ENCODE results near the gene ELOVL5. TPM values are rescaled to one million over a fixed set of nuclear protein-coding genes. Genes with fewer than 3 reads are reported as not detected.

Gene ELOVL5
- total and polyA plus RNA-seq, 2 experiments from 2014 or later, result 83.3 to 180 TPM

GRCh38 chr6:53311586-53311935, 37.2 kb downstream of the ELOVL5 start:
- no peaks in the 10 kb centered on the region for H3K27me3 Mint-ChIP-seq (ENCODE audit: insufficient read depth, low read depth, poor library complexity)
- Histone ChIP-seq H3K4me2 (no peak overlapping the region), H3K4me3 (no peak overlapping the region), H2AFZ (no peak overlapping the region), H3K9me2 (ENCODE audit: insufficient read depth) (no peaks in the 10 kb centered on the region), H3K36me3 (ENCODE audit: insufficient read depth) (no peaks in the 10 kb centered on the region; the same call in 1 of the 2 replicates), H3K4me1 (ENCODE audit: insufficient read depth) (peaks cover 28% of the 10 kb centered on the region), H3F3A (replicated peaks; ENCODE audit: low read depth) (no peaks in the 10 kb centered on the region), H3K27me3 (ENCODE audit: insufficient read depth) (no peaks in the 10 kb centered on the region), H3K27ac (ENCODE audit: low read depth) (no peak overlapping the region), H4K20me1 (replicated peaks; ENCODE audit: insufficient read depth) (peaks cover 67% of the 10 kb centered on the region), H3K79me2 (replicated peaks; ENCODE audit: insufficient read depth) (peaks cover 100% of the 10 kb centered on the region)
- peaks cover 48% of the 10 kb centered on the region for H3K4me1 Mint-ChIP-seq
- H3K4me3 Mint-ChIP-seq, result no peak overlapping the region
- H3K27ac Mint-ChIP-seq, result no peak overlapping the region
- peaks cover 8% of the 10 kb centered on the region for H3K9me3 Mint-ChIP-seq
- no peak for ATAC-seq
- TF ChIP-seq EZH2 (IDR thresholded peaks at IDR 0.05; ENCODE audit: low read depth, unreplicated experiment) (no peak), ZNF331 (CRISPR knock-in tag; IDR thresholded peaks at IDR 0.05; ENCODE audit: low read depth) (no peak), NANOG (IDR thresholded peaks at IDR 0.05; ENCODE audit: borderline replicate concordance) (no peak), STAT1 (IDR thresholded peaks at IDR 0.05; ENCODE audit: unreplicated experiment) (no peak), ETS1 (IDR thresholded peaks at IDR 0.05) (no peak), CTCF (conservative IDR thresholded peaks at IDR 0.05; ENCODE audit: low read depth in 2 of 2) (no peak), CREB1 (CRISPR knock-in tag; IDR thresholded peaks at IDR 0.05; ENCODE audit: low read depth) (no peak), ZNF114 (CRISPR knock-in tag; IDR thresholded peaks at IDR 0.05) (no peak), ZNF462 (CRISPR knock-in tag; IDR thresholded peaks at IDR 0.05) (no peak), JUNB (IDR thresholded peaks at IDR 0.05; ENCODE audit: unreplicated experiment) (no peak), REST (IDR thresholded peaks at IDR 0.05; ENCODE audit: unreplicated experiment) (no peak), EZH2phosphoT487 (IDR thresholded peaks at IDR 0.05; ENCODE audit: unreplicated experiment) (no peak), POLR2AphosphoS5 (IDR thresholded peaks at IDR 0.05; ENCODE audit: low read depth) (no peak)
- DNase-seq (ENCODE audit: low spot score), result no peak
- peaks cover 12% of the 10 kb centered on the region for H3K36me3 Mint-ChIP-seq (ENCODE audit: low read depth)

All from GM23338 (cell line).